GM12878 (cell line): ENCODE results near the gene ZNF814. TPM values are rescaled to one million over a fixed set of nuclear protein-coding genes. Genes with fewer than 3 reads are reported as not detected.

Experiments
- ATAC-seq: fragments of 200-7000 bp; cut with Tn5 transposase; 3 replicates; pipeline ENCODE4 v1.9.1; 2020; ENCODE audit warnings: mild to moderate bottlenecking, moderate library complexity
- BruUV-seq: library from RNA; stranded (reverse); fragments of 400-500 nt; replicated peaks from 2 replicates; lab custom pipeline; 2021; lab: Mats Ljungman, UMichigan
- CTCF ChIA-PET: fragments of 300-600 bp; sonication (Branson Sonifier 250); formaldehyde crosslinking; extraction: SDS; loops from one replicate; lab custom pipeline; 2021; ENCODE audit warnings: inconsistent platforms; lab: Yijun Ruan, JAX
- POLR2A ChIA-PET: fragments of 350-600 bp; formaldehyde crosslinking; extraction: SDS; loops from one replicate; lab custom pipeline; 2021; ENCODE audit warnings: inconsistent platforms; lab: Charles Lee
- RAD21 ChIA-PET: fragments of 300-600 bp; sonication (Branson Sonifier 250); formaldehyde crosslinking; loops from one replicate; lab custom pipeline; 2023; ENCODE audit warnings: antibody characterized with exemption; ENCODE audit not compliant: unreplicated experiment; lab: Charles Lee
- SMC1A ChIA-PET: fragments of 300-600 bp; sonication (Branson Sonifier 250); formaldehyde crosslinking; loops from one replicate; lab custom pipeline; 2023; ENCODE audit not compliant: unreplicated experiment, uncharacterized antibody; lab: Charles Lee
- DNase-seq: peaks from one replicate; pipeline ENCODE4 v3.0.0-alpha.2; 2011; ENCODE audit warnings: low read depth, low spot score
- FAIRE-seq: peaks from 3 replicates; lab custom pipeline; 2011; peaks lifted over from hg19 to GRCh38; lab: Jason Lieb, UNC
- H2AFZ ChIP-seq: 2 replicates; pipeline ENCODE4 v1.6.0; 2011; ENCODE audit warnings: low read depth, low read length, control low read depth; ENCODE audit not compliant: control insufficient read depth
- H3K27ac ChIP-seq: 2 replicates; pipeline ENCODE4 v1.5.1; 2011; ENCODE audit warnings: control low read depth; ENCODE audit not compliant: control insufficient read depth, insufficient read depth
- H3K27me3 ChIP-seq, 2 experiments: replicated peaks in 1 of 2; 2 replicates each; pipeline versions ENCODE4 v1.6.0 to v1.6.1; 2011; ENCODE audit warnings: low read length in 1 of 2; ENCODE audit not compliant: control insufficient read depth in 2 of 2, insufficient read depth in 2 of 2
- H3K36me3 ChIP-seq, 2 experiments: 2 replicates each; pipeline ENCODE4 v1.5.1; 2011; ENCODE audit warnings: low read length in 1 of 2; ENCODE audit not compliant: control insufficient read depth in 2 of 2, insufficient read depth in 2 of 2
- H3K4me1 ChIP-seq: 2 replicates; pipeline ENCODE4 v1.6.1; 2011; ENCODE audit warnings: mild to moderate bottlenecking, low read length, moderate library complexity, mixed read lengths; ENCODE audit not compliant: control insufficient read depth, insufficient read depth
- H3K4me2 ChIP-seq: 2 replicates; pipeline ENCODE4 v1.6.0; 2011; ENCODE audit warnings: control low read depth; ENCODE audit not compliant: control insufficient read depth, insufficient read depth
- H3K4me3 ChIP-seq: fragments of 200-600 bp; sonication (generic); 2 replicates; pipeline ENCODE4 v1.5.1; 2016
- H3K79me2 ChIP-seq: 2 replicates; pipeline ENCODE4 v1.6.0; 2011; ENCODE audit warnings: low read length; ENCODE audit not compliant: control insufficient read depth, insufficient read depth
- H3K9ac ChIP-seq: 2 replicates; pipeline ENCODE4 v1.8.0; 2011; ENCODE audit warnings: low read length, control low read depth, mixed read lengths; ENCODE audit not compliant: control insufficient read depth, insufficient read depth
- H3K9me3 ChIP-seq: replicated peaks from 3 replicates; pipeline ENCODE4 v1.5.1; 2011; ENCODE audit warnings: mild to moderate bottlenecking, low read length; ENCODE audit not compliant: control insufficient read depth, insufficient read depth
- H4K20me1 ChIP-seq: 2 replicates; pipeline ENCODE4 v1.6.0; 2011; ENCODE audit not compliant: control insufficient read depth, insufficient read depth
- RUNX3 ChIP-seq: IDR thresholded peaks from 2 replicates; pipeline ENCODE4 v1.6.1; 2012; ENCODE audit warnings: low read length, inconsistent platforms
- WGBS: methylation state at CpG from one replicate; pipeline ENCODE4 v1.1.6; 2016; ENCODE audit warnings: low lambda C conversion rate; ENCODE audit not compliant: insufficient replicate concordance, insufficient coverage; ENCODE audit errors: missing lambda C conversion rate; 5-methylcytosine and 5-hydroxymethylcytosine counted together
- in situ Hi-C: fragments of 300-500 bp; cut with MboI; formaldehyde crosslinking; loops from 9 replicates; pipeline ENCODE4 v1.14.3; 2018; ENCODE audit warnings: mixed read lengths
- intact Hi-C: fragments of 100-400 bp; cut with micrococcal nuclease; formaldehyde crosslinking; loops from one replicate; pipeline ENCODE4 v1.14.2; 2022; ENCODE audit not compliant: unreplicated experiment
- polyA plus RNA-seq, 11 experiments: library from polyadenylated mRNA; depleted of rRNA in 4 of 11; unstranded in 6 of 11; stranded (reverse) in 5 of 11; fragments of >200 nt; fragmentation: Nextera tagmentation in 4 of 11; fragmentation: Illumina TruSeq in 1 of 11; extraction: Ambion mirVana in 4 of 11; extraction: Trizol in 1 of 11; gene quantifications; 1 replicate in 1 of 11; 2 replicates in 10 of 11; pipeline versions ENCODE4 v1.2.1 to v1.2.3, GENCODE V29; 2011 to 2016; ENCODE audit warnings: inconsistent platforms in 2 of 11, missing spikeins in 2 of 11, low read depth in 1 of 11
- total RNA-seq, 4 experiments: library from RNA; depleted of rRNA in 3 of 4; stranded (reverse); fragments of >200 nt in 3 of 4; fragmentation: Illumina TruSeq in 1 of 4; extraction: Trizol in 1 of 4; gene quantifications; 2 replicates each; pipeline versions ENCODE4 v1.2.1 to v1.2.3, GENCODE V29; 2013 to 2021
- TF ChIP-seq, protein P1 (sequence below): IDR thresholded peaks from 2 replicates; pipeline ENCODE4 v1.6.1; 2012; ENCODE audit warnings: low read depth, low read length, improper control_type of control experiment
- TF ChIP-seq, protein P2 (sequence below): fragments of 450-650 bp; formaldehyde crosslinking; IDR thresholded peaks from 2 replicates; pipeline ENCODE4 v1.4.0; 2022; ENCODE audit warnings: mild to moderate bottlenecking, moderate library complexity

ZNF814 gene
- total and polyA plus RNA-seq, 10 of the 15 experiments (the other 5 are each of a cell fraction or from before 2014, with no cell fraction given), result 10.9 to 31.0 (median 21.6) TPM

DNA sequence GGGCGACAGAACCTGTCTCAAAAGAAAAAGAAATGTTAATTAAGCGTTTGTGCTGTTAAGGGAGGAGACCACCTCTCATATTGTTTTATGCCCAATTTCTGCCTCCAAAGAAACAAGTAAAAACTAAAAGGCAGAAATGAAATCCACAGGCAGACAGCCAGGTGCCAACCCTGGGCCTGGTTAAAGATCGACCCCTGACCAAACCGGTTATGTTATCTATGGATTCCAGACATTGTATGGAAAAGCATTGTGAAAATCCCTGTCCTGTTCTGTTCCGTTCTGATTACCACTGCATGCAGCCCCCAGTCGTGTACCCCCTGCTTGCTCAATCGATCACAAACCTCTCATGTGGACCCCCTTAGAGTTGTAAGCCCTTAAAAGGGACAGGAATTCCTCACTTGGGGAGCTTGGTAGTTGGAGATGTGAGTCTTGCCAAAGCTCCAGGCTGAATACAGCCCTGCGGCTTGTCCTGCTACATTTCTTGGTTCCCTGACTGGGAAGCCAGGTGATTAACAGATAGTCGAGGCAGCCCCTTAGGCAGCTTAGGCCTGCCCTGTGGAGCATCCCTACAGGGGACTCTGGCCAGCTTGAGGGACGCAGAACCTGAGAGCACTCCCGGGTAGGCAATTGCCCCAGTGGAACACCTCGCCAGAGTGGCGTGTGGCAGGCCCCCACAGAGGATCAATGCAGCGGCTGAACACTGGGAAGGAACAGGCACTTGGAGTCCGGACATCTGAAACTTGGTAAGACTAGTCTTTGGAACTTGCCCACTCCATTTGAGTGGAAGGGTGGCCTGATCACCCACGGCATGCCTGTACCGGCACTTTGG is 73.4 kb downstream of the ZNF814 start:
- ChIA-PET POLR2A (interaction anchor here (0.6 to 1.0 kb wide), 3 partner anchors 15 to 28 kb away, joined by 3 read pairs; no protein-coding TSS in a partner anchor), CTCF (interaction anchor here (0.9 kb wide), 1 partner anchor 13 kb away, joined by 3 read pairs; no protein-coding TSS in a partner anchor), SMC1A (no interaction called here), RAD21 (no interaction called here)
- FAIRE-seq (no peak), DNase-seq (no peak), ATAC-seq (no peak)
- H3K4me1 ChIP-seq, result peaks cover 8% of the 10 kb centered on the region
- no peak overlapping the region; the same call in 1 of the 2 replicates for H3K9ac ChIP-seq
- H3K4me2 ChIP-seq, result peak overlapping the region; percentile 98
- H3K27me3 ChIP-seq, result no peaks in the 10 kb centered on the region
- no peaks in the 10 kb centered on the region for H4K20me1 ChIP-seq
- WGBS, result 91% methylated on average over 17 of the region's 17 CpGs
- peak overlapping the region; percentile 93 for H3K4me3 ChIP-seq
- TF ChIP-seq RUNX3, result no peak
- TF ChIP-seq, protein P1, sequence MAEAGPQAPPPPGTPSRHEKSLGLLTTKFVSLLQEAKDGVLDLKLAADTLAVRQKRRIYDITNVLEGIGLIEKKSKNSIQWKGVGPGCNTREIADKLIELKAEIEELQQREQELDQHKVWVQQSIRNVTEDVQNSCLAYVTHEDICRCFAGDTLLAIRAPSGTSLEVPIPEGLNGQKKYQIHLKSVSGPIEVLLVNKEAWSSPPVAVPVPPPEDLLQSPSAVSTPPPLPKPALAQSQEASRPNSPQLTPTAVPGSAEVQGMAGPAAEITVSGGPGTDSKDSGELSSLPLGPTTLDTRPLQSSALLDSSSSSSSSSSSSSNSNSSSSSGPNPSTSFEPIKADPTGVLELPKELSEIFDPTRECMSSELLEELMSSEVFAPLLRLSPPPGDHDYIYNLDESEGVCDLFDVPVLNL, result no peak
- TF ChIP-seq, protein P2, sequence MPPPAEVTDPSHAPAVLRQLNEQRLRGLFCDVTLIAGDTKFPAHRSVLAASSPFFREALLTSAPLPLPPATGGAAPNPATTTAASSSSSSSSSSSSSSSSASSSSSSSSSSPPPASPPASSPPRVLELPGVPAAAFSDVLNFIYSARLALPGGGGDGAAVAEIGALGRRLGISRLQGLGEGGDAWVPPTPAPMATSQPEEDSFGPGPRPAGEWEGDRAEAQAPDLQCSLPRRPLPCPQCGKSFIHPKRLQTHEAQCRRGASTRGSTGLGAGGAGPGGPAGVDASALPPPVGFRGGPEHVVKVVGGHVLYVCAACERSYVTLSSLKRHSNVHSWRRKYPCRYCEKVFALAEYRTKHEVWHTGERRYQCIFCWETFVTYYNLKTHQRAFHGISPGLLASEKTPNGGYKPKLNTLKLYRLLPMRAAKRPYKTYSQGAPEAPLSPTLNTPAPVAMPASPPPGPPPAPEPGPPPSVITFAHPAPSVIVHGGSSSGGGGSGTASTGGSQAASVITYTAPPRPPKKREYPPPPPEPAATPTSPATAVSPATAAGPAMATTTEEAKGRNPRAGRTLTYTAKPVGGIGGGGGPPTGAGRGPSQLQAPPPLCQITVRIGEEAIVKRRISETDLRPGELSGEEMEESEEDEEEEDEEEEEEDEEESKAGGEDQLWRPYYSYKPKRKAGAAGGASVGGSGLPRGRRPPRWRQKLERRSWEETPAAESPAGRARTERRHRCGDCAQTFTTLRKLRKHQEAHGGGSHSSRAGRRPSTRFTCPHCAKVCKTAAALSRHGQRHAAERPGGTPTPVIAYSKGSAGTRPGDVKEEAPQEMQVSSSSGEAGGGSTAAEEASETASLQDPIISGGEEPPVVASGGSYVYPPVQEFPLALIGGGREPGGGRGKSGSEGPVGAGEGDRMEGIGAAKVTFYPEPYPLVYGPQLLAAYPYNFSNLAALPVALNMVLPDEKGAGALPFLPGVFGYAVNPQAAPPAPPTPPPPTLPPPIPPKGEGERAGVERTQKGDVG (CRISPR knock-in tag), result no peak
- BruUV-seq, result no TSS peak
- 0 out of 4 replicates have a peak, but pooled peaks cover 0 to under 1% of the 10 kb centered on the region in 2 experiments for H3K36me3 ChIP-seq
- no peaks in the 10 kb centered on the region for H3K9me3 ChIP-seq
- peak overlapping the region; percentile 88 for H2AFZ ChIP-seq
- peaks cover 27% of the 10 kb centered on the region for H3K79me2 ChIP-seq
- peak overlapping the region; percentile 82; the same call in 1 of the 2 replicates for H3K27ac ChIP-seq
- intact Hi-C loops (no loop called here), in situ Hi-C loops (loop anchor here (25.0 kb wide), 1 partner anchor 1678 kb away; the partner anchor contains the start of gene ZNF444)
